ENCODE results near the gene KLHL17.

- no peak for TF ChIP-seq CTCF (IDR thresholded peaks at IDR 0.05 in 4 of 5, conservative IDR thresholded peaks at IDR 0.05 in 1 of 5)
- no peak for TF ChIP-seq POLR2A (IDR thresholded peaks at IDR 0.05)
Measured at GRCh38 chr1:993379-993995, 33.1 kb downstream of the KLHL17 start.
